ENCODE measurements around the gene LRP6. TPM values are rescaled to one million over a fixed set of nuclear protein-coding genes. Genes with fewer than 3 reads are reported as not detected.

Gene LRP6
- polyA plus RNA-seq, 1 donor (not counting 4 experiments of a cell fraction or from before 2014, with no cell fraction given), result 13.0 TPM

DNA sequence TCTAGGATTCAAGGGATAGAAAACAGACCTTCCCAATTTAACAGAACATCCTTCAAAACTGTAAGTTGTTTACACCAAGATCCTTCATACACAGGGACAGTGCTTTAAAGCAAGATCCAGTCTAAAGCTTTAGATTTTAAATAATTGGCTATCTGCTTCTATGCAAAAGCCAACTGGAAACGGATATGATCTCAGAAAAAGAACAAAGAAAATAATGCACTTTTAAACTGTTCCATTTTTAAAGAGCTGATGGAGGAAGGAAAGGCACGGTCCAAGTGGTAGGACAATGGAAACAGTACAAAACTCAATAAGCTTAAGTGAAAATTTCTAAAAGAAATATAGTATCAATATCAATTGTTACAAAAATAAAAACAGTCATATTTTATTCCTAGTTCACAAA, 27.7 kb downstream of the LRP6 start:
- Histone ChIP-seq H3K4me1 (ENCODE audit: control insufficient read depth, extremely low read depth, insufficient read depth, low read length) (no peaks in the 10 kb centered on the region), H2AFZ (ENCODE audit: control insufficient read depth, low read length) (no peak overlapping the region), H3K4me2 (ENCODE audit: control insufficient read depth, extremely low read depth, insufficient read depth, low read depth, low read length) (no peak overlapping the region), H3K4me3 (ENCODE audit: control insufficient read depth in 2 of 3, extremely low read depth in 1 of 3, insufficient read depth in 2 of 3, low read depth in 1 of 3, low read length in 3 of 3) (no peak overlapping the region), H3K27ac (ENCODE audit: control insufficient read depth, insufficient read depth, low read length) (no peak overlapping the region), H3K9me3 (ENCODE audit: control insufficient read depth, low read depth, low read length) (no peaks in the 10 kb centered on the region), H3K9ac (ENCODE audit: control insufficient read depth, extremely low read depth, insufficient read depth, low read length) (no peak overlapping the region), H4K20me1 (ENCODE audit: control insufficient read depth, extremely low read depth, insufficient read depth, low read length) (no peaks in the 10 kb centered on the region), H3K79me2 (ENCODE audit: control insufficient read depth, insufficient read depth, low read length) (peaks cover 53% of the 10 kb centered on the region), H3K9me1 (ENCODE audit: control insufficient read depth, extremely low read depth, insufficient read depth, low read length) (no peaks in the 10 kb centered on the region), H3K27me3 (ENCODE audit: control insufficient read depth, extremely low read depth, insufficient read depth, low read length) (no peaks in the 10 kb centered on the region), H3K36me3 (ENCODE audit: control insufficient read depth in 2 of 2, extremely low read depth in 1 of 2, insufficient read depth in 2 of 2, low read length in 2 of 2) (no peaks in the 10 kb centered on the region)
- TF ChIP-seq CTCF (optimal IDR thresholded peaks at IDR 0.05 in 1 of 3, IDR thresholded peaks at IDR 0.05 in 1 of 3, conservative IDR thresholded peaks at IDR 0.05 in 1 of 3; ENCODE audit: extremely low read depth in 1 of 3, insufficient read depth in 2 of 3, low read length in 3 of 3) (no peak), EZH2 (IDR thresholded peaks at IDR 0.05; ENCODE audit: low read length) (no peak)
- FAIRE-seq, result no peak
- dilution Hi-C loops (cut with MboI; ENCODE audit: extremely low pct_ligation_motif_present, low sequenced_read_pairs), result no loop called here
- DNase-seq (ENCODE audit: low read depth, low spot score), result no peak

DNA sequence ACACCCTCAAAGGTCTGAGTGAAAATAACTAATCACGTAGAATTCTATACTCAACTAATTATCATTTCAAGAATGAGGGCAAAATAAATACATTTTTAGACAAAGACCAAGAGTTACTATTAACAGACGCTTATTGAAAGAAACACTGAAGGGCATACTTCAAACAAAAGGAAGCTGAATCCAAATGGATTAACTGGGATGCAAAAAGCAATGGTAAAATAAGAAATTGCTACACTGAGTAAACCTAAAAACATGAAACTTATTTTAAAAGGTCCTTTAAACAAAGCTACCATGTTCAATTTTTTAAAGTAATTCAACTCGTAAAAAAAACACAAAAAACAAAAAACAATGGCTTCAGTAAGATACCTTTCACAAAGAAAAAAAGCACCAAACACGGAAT, 28.2 kb downstream of the LRP6 start:
- FAIRE-seq (no peak), DNase-seq (ENCODE audit: low read depth, low spot score) (no peak)
- no peak overlapping the region for H3K9ac ChIP-seq (ENCODE audit: control insufficient read depth, extremely low read depth, insufficient read depth, low read length)
- dilution Hi-C loops (cut with MboI; ENCODE audit: extremely low pct_ligation_motif_present, low sequenced_read_pairs), result no loop called here
- H4K20me1 ChIP-seq (ENCODE audit: control insufficient read depth, extremely low read depth, insufficient read depth, low read length), result no peaks in the 10 kb centered on the region
- no peaks in the 10 kb centered on the region for H3K27me3 ChIP-seq (ENCODE audit: control insufficient read depth, extremely low read depth, insufficient read depth, low read length)
- no peak overlapping the region for H2AFZ ChIP-seq (ENCODE audit: control insufficient read depth, low read length)
- H3K79me2 ChIP-seq (ENCODE audit: control insufficient read depth, insufficient read depth, low read length), result peaks cover 53% of the 10 kb centered on the region
- no peak overlapping the region for H3K4me3 ChIP-seq (ENCODE audit: control insufficient read depth in 2 of 3, extremely low read depth in 1 of 3, insufficient read depth in 2 of 3, low read depth in 1 of 3, low read length in 3 of 3)
- no peak overlapping the region for H3K27ac ChIP-seq (ENCODE audit: control insufficient read depth, insufficient read depth, low read length)
- TF ChIP-seq EZH2 (IDR thresholded peaks at IDR 0.05; ENCODE audit: low read length) (no peak), CTCF (optimal IDR thresholded peaks at IDR 0.05 in 1 of 3, IDR thresholded peaks at IDR 0.05 in 1 of 3, conservative IDR thresholded peaks at IDR 0.05 in 1 of 3; ENCODE audit: extremely low read depth in 1 of 3, insufficient read depth in 2 of 3, low read length in 3 of 3) (no peak)
- H3K9me1 ChIP-seq (ENCODE audit: control insufficient read depth, extremely low read depth, insufficient read depth, low read length), result no peaks in the 10 kb centered on the region
- no peaks in the 10 kb centered on the region for H3K4me1 ChIP-seq (ENCODE audit: control insufficient read depth, extremely low read depth, insufficient read depth, low read length)
- no peaks in the 10 kb centered on the region for H3K9me3 ChIP-seq (ENCODE audit: control insufficient read depth, low read depth, low read length)
- H3K36me3 ChIP-seq (ENCODE audit: control insufficient read depth in 2 of 2, extremely low read depth in 1 of 2, insufficient read depth in 2 of 2, low read length in 2 of 2), result no peaks in the 10 kb centered on the region
- H3K4me2 ChIP-seq (ENCODE audit: control insufficient read depth, extremely low read depth, insufficient read depth, low read depth, low read length), result no peak overlapping the region
